PC-3 (cell line): ENCODE measurements around the gene DNA2. TPM values are rescaled to one million over a fixed set of nuclear protein-coding genes. Genes with fewer than 3 reads are reported as not detected.

Experiments
- ATAC-seq: fragments of 200-7000 bp; cut with Tn5 transposase; 2 replicates; pipeline ENCODE4 v1.9.1; 2020; ENCODE audit warnings: mild to moderate bottlenecking, moderate library complexity
- BruUV-seq: library from RNA; stranded (reverse); fragments of 400-500 nt; replicated peaks from 2 replicates; lab custom pipeline; 2021; lab: Mats Ljungman, UMichigan
- CTCF ChIA-PET: fragments of 300-600 bp; sonication (Branson Sonifier 250); formaldehyde crosslinking; loops from one replicate; lab custom pipeline; 2022; ENCODE audit warnings: antibody characterized with exemption; lab: Charles Lee
- POLR2A ChIA-PET: fragments of 300-600 bp; sonication (Branson Sonifier 250); formaldehyde crosslinking; loops from one replicate; lab custom pipeline; 2022; ENCODE audit warnings: antibody characterized with exemption; ENCODE audit not compliant: unreplicated experiment; lab: Charles Lee
- DNase-seq: peaks from one replicate; pipeline ENCODE4 v3.0.0-alpha.2; 2015
- H2AFZ ChIP-seq: fragments of 300-600 bp; sonication (generic); 2 replicates; pipeline ENCODE4 v1.6.0; 2016; ENCODE audit warnings: antibody characterized with exemption, low read length
- H3F3A ChIP-seq: fragments of 300-600 bp; sonication (generic); one replicate; pipeline ENCODE4 v1.6.0; 2017; ENCODE audit warnings: antibody characterized with exemption, low read length, control low read depth, mild to moderate bottlenecking; ENCODE audit not compliant: unreplicated experiment
- H3K27ac ChIP-seq: fragments of 300-600 bp; sonication (generic); 2 replicates; pipeline ENCODE4 v1.5.1; 2016; ENCODE audit warnings: mild to moderate bottlenecking, low read length
- H3K27me3 ChIP-seq: fragments of 300-600 bp; sonication (generic); 2 replicates; pipeline ENCODE4 v1.6.1; 2016; ENCODE audit warnings: low read length, mixed read lengths
- H3K36me3 ChIP-seq: fragments of 300-600 bp; sonication (generic); 2 replicates; pipeline ENCODE4 v1.6.1; 2016; ENCODE audit warnings: low read depth, mixed run types, low read length, mixed read lengths
- H3K4me1 ChIP-seq: fragments of 300-600 bp; sonication (generic); 2 replicates; pipeline ENCODE4 v1.5.1; 2016; ENCODE audit warnings: low read length; ENCODE audit not compliant: insufficient read depth
- H3K4me2 ChIP-seq: fragments of 300-600 bp; sonication (generic); 2 replicates; pipeline ENCODE4 v1.6.0; 2016; ENCODE audit warnings: low read length
- H3K4me3 ChIP-seq: fragments of 300-600 bp; sonication (generic); 2 replicates; pipeline ENCODE4 v1.5.1; 2016; ENCODE audit warnings: mild to moderate bottlenecking, low read length, mixed read lengths
- H3K79me2 ChIP-seq: fragments of 300-600 bp; sonication (generic); 2 replicates; pipeline ENCODE4 v1.6.1; 2017; ENCODE audit warnings: low read length, mixed read lengths
- H3K9ac ChIP-seq: fragments of 300-600 bp; sonication (generic); 2 replicates; pipeline ENCODE4 v1.6.0; 2016; ENCODE audit warnings: mild to moderate bottlenecking, low read length
- H3K9me2 ChIP-seq: fragments of 300-600 bp; sonication (generic); replicated peaks from 2 replicates; pipeline ENCODE4 v1.6.1; 2016; ENCODE audit warnings: mixed run types, low read length, mixed read lengths
- H3K9me3 ChIP-seq: fragments of 300-600 bp; sonication (generic); 2 replicates; pipeline ENCODE4 v1.6.1; 2016; ENCODE audit warnings: low read length, mixed read lengths
- H4K20me1 ChIP-seq: fragments of 300-600 bp; sonication (generic); 2 replicates; pipeline ENCODE4 v1.6.1; 2016; ENCODE audit warnings: low read length, mixed read lengths
- CTCF ChIP-seq: fragments of 300-600 bp; sonication (generic); conservative IDR thresholded peaks from 2 replicates; pipeline ENCODE4 v1.5.1; 2017; ENCODE audit warnings: antibody characterized with exemption, low read depth, mild to moderate bottlenecking, low read length
- EZH2 ChIP-seq: fragments of 300-600 bp; sonication (generic); IDR thresholded peaks from one replicate; pipeline ENCODE4 v1.6.1; 2017; ENCODE audit warnings: antibody characterized with exemption, mild to moderate bottlenecking, low read length; ENCODE audit not compliant: unreplicated experiment
- EZH2phosphoT487 ChIP-seq: fragments of 300-600 bp; sonication (generic); IDR thresholded peaks from 2 replicates; pipeline ENCODE4 v1.6.1; 2018; ENCODE audit warnings: mild to moderate bottlenecking, antibody characterized with exemption, low read length, borderline replicate concordance
- intact Hi-C: fragments of 100-400 bp; cut with micrococcal nuclease; formaldehyde crosslinking; loops from 2 replicates; pipeline ENCODE4 v1.9.0; 2023
- total RNA-seq: library from RNA; depleted of rRNA; stranded (reverse); fragments of >200 nt; gene quantifications from 2 replicates; pipeline ENCODE4 v1.2.3, GENCODE V29; 2014

The DNA2 gene
- total RNA-seq, 1 experiment from 2014 or later = 38.7 TPM

- CTCF ChIA-PET = no interaction called here
- no peaks in the 10 kb centered on the region for H3K4me1 ChIP-seq
- H3K36me3 ChIP-seq = peaks cover 15% of the 10 kb centered on the region
- no peaks in the 10 kb centered on the region for H3K27me3 ChIP-seq
- H3K9ac ChIP-seq = no peak overlapping the region
- no peaks in the 10 kb centered on the region for H3K9me2 ChIP-seq
- H3K27ac ChIP-seq = no peak overlapping the region
- ATAC-seq (no peak), DNase-seq (no peak)
- no peak overlapping the region for H3K4me2 ChIP-seq
- no peaks in the 10 kb centered on the region for H3K9me3 ChIP-seq
- intact Hi-C loops = no loop called here
- POLR2A ChIA-PET = no interaction called here
- H3K79me2 ChIP-seq = no peaks in the 10 kb centered on the region
- TF ChIP-seq EZH2phosphoT487 (no peak), CTCF (no peak), EZH2 (no peak)
- BruUV-seq = no TSS peak
- H3F3A ChIP-seq = peaks cover 3% of the 10 kb centered on the region
- H2AFZ ChIP-seq = no peak overlapping the region
- no peaks in the 10 kb centered on the region for H4K20me1 ChIP-seq
- H3K4me3 ChIP-seq = no peak overlapping the region
Observed at GRCh38 chr10:68506411-68506810, 34.6 kb upstream of the DNA2 start.

- H3K4me2 ChIP-seq = no peak overlapping the region
- no peak for DNase-seq
- H3K36me3 ChIP-seq = peaks cover 40% of the 10 kb centered on the region
- H3K79me2 ChIP-seq = no peaks in the 10 kb centered on the region
- H3K9ac ChIP-seq = no peak overlapping the region
- H3K4me1 ChIP-seq = no peaks in the 10 kb centered on the region
- H3K27ac ChIP-seq = no peak overlapping the region
- H3K9me3 ChIP-seq = no peaks in the 10 kb centered on the region
- intact Hi-C loops = no loop called here
- ChIA-PET CTCF (no interaction called here), POLR2A (interaction anchor here (0.6 kb wide), 1 partner anchor 861 kb away, joined by 3 read pairs; no protein-coding TSS in a partner anchor)
- no peak for TF ChIP-seq EZH2phosphoT487
- TF ChIP-seq CTCF = no peak
- TF ChIP-seq EZH2 = no peak
- H2AFZ ChIP-seq = no peak overlapping the region
- no peaks in the 10 kb centered on the region for H4K20me1 ChIP-seq
- no peaks in the 10 kb centered on the region for H3K9me2 ChIP-seq
- ATAC-seq = no peak
- H3K4me3 ChIP-seq = no peak overlapping the region
- no peaks in the 10 kb centered on the region for H3K27me3 ChIP-seq
- no TSS peak for BruUV-seq
- H3F3A ChIP-seq = no peaks in the 10 kb centered on the region
Observed at GRCh38 chr10:68502846-68503245, 31.1 kb upstream of the DNA2 start.

GRCh38 chr10:68501691-68502090 is 29.9 kb upstream of the DNA2 start:
- Histone ChIP-seq H3K9me3 (no peaks in the 10 kb centered on the region), H3K36me3 (peaks cover 44% of the 10 kb centered on the region), H3K9me2 (no peaks in the 10 kb centered on the region), H3K9ac (no peak overlapping the region), H3K27me3 (no peaks in the 10 kb centered on the region), H3K27ac (no peak overlapping the region), H4K20me1 (no peaks in the 10 kb centered on the region), H3K4me1 (no peaks in the 10 kb centered on the region), H2AFZ (no peak overlapping the region), H3K4me2 (no peak overlapping the region), H3K79me2 (no peaks in the 10 kb centered on the region), H3K4me3 (no peak overlapping the region), H3F3A (no peaks in the 10 kb centered on the region)
- ATAC-seq (peak; percentile 84), DNase-seq (peak; percentile 50)
- intact Hi-C loops = no loop called here
- BruUV-seq = no TSS peak
- TF ChIP-seq EZH2phosphoT487 (no peak), EZH2 (no peak), CTCF (no peak)
- ChIA-PET CTCF (no interaction called here), POLR2A (no interaction called here)
